GM12872 (cell line): ENCODE results near the gene SEZ6L2.

Source experiments
- CTCF ChIP-seq: IDR thresholded peaks from 3 replicates; pipeline ENCODE4 v1.5.1; 2011; ENCODE audit warnings: low read depth, mild to moderate bottlenecking, low read length, moderate library complexity; ENCODE audit not compliant: insufficient read depth

The SEZ6L2 gene

GRCh38 chr16:29892458-29892813 is 6.9 kb downstream of the SEZ6L2 start:
- TF ChIP-seq CTCF = no peak

GRCh38 chr16:29891525-29892457 is 7.6 kb downstream of the SEZ6L2 start:
- TF ChIP-seq CTCF = no peak

GRCh38 chr16:29883987-29884386 is 15.4 kb downstream of the SEZ6L2 start:
- no peak for TF ChIP-seq CTCF

- TF ChIP-seq CTCF = no peak
Observed at GRCh38 chr16:29881050-29881449, 18.3 kb downstream of the SEZ6L2 start.

- TF ChIP-seq CTCF = no peak
Observed at GRCh38 chr16:29878172-29878571, 21.2 kb downstream of the SEZ6L2 start.

GRCh38 chr16:29877266-29877961 is 21.9 kb downstream of the SEZ6L2 start:
- TF ChIP-seq CTCF = no peak

- no peak for TF ChIP-seq CTCF
Observed at GRCh38 chr16:29876594-29877249, 22.6 kb downstream of the SEZ6L2 start.
